A549 (cell line): ENCODE measurements around the gene FNDC10. TPM values are rescaled to one million over a fixed set of nuclear protein-coding genes. Genes with fewer than 3 reads are reported as not detected.

Experiments used
- ATAC-seq, 2 experiments: fragments of 200-7000 bp in 1 of 2; fragments of >200 bp in 1 of 2; cut with Nextera tagmentation in 1 of 2; cut with Tn5 transposase in 1 of 2; 3 replicates each; pipeline versions ENCODE4 v1.8.0 to v1.9.1; 2018 to 2020; ENCODE audit warnings: mild to moderate bottlenecking in 1 of 2, moderate library complexity in 1 of 2
- CTCF ChIA-PET: fragments of 300-600 bp; sonication (Branson Sonifier 250); formaldehyde crosslinking; extraction: SDS; loops from one replicate; lab custom pipeline; 2021; ENCODE audit warnings: antibody characterized with exemption, inconsistent platforms; lab: Yijun Ruan, JAX
- POLR2A ChIA-PET: fragments of 350-600 bp; formaldehyde crosslinking; extraction: SDS; loops from one replicate; lab custom pipeline; 2021; ENCODE audit warnings: antibody characterized with exemption, inconsistent platforms; lab: Yijun Ruan, JAX
- DNase-seq, 2 experiments: peaks; one replicate each; pipeline versions ENCODE4 v3.0.0 to v3.0.0-alpha.2; 2011 to 2016; ENCODE audit warnings: low read depth in 1 of 2, low spot score in 1 of 2
- FAIRE-seq: peaks from 2 replicates; lab custom pipeline; 2011; peaks lifted over from hg19 to GRCh38; lab: Jason Lieb, UNC
- H3K27ac ChIP-seq, 2 experiments: fragments of >200 bp; sonication (Bioruptor Twin); formaldehyde crosslinking; 3 replicates each; pipeline ENCODE4 v1.5.1; 2016 to 2017
- H3K4me1 ChIP-seq: fragments of >200 bp; sonication (Bioruptor Twin); formaldehyde crosslinking; 3 replicates; pipeline ENCODE4 v1.6.1; 2016
- H3K4me2 ChIP-seq: fragments of >200 bp; sonication (Bioruptor Twin); formaldehyde crosslinking; 3 replicates; pipeline ENCODE4 v1.6.1; 2016
- H3K4me3 ChIP-seq: fragments of >200 bp; sonication (Bioruptor Twin); formaldehyde crosslinking; 3 replicates; pipeline ENCODE4 v1.5.1; 2016
- H3K9me3 ChIP-seq: fragments of >200 bp; sonication (Bioruptor Twin); formaldehyde crosslinking; 3 replicates; pipeline ENCODE4 v1.6.1; 2016
- BHLHE40 ChIP-seq: IDR thresholded peaks from 2 replicates; pipeline ENCODE4 v1.6.1; 2012; ENCODE audit warnings: low read depth, low read length, inconsistent platforms
- CHD2 ChIP-seq: fragments of 150-350 bp; IDR thresholded peaks from 2 replicates; pipeline ENCODE4 v1.6.1; 2014; ENCODE audit warnings: low read length; ENCODE audit not compliant: partially characterized antibody
- EHF ChIP-seq: fragments of 250-450 bp; sonication (Bioruptor Pico); IDR thresholded peaks from 2 replicates; pipeline ENCODE4 v1.5.0; 2020; ENCODE audit warnings: mild to moderate bottlenecking
- EP300 ChIP-seq, 2 experiments: fragments of >200 bp; sonication (Bioruptor Twin); formaldehyde crosslinking; IDR thresholded peaks; 2 replicates in 1 of 2; 3 replicates in 1 of 2; pipeline ENCODE4 v1.6.1; 2016 to 2017
- ESRRA ChIP-seq: fragments of 150-350 bp; IDR thresholded peaks from 2 replicates; pipeline ENCODE4 v1.6.1; 2014; ENCODE audit warnings: mild to moderate bottlenecking, low read length, borderline replicate concordance
- HEYL ChIP-seq: fragments of 250-450 bp; sonication (Bioruptor Pico); IDR thresholded peaks from 2 replicates; pipeline ENCODE4 v1.8.0; 2021; ENCODE audit warnings: mild to moderate bottlenecking, moderate library complexity
- HOXA7 ChIP-seq: fragments of 250-450 bp; sonication (Bioruptor Pico); IDR thresholded peaks from 2 replicates; pipeline ENCODE4 v1.5.0; 2020; ENCODE audit warnings: mild to moderate bottlenecking, moderate library complexity
- HOXB5 ChIP-seq: fragments of 250-450 bp; sonication (Bioruptor Pico); IDR thresholded peaks from 2 replicates; pipeline ENCODE4 v1.5.0; 2020; ENCODE audit warnings: mild to moderate bottlenecking, moderate library complexity
- JUNB ChIP-seq: fragments of >200 bp; sonication (Bioruptor Twin); formaldehyde crosslinking; IDR thresholded peaks from 2 replicates; pipeline ENCODE4 v1.6.1; 2016
- KDM1A ChIP-seq: fragments of 200-600 bp; sonication (generic); IDR thresholded peaks from 2 replicates; pipeline ENCODE4 v1.6.1; 2016; ENCODE audit warnings: low read depth, mild to moderate bottlenecking
- KDM5A ChIP-seq: fragments of 200-600 bp; sonication (generic); IDR thresholded peaks from 2 replicates; pipeline ENCODE4 v1.6.1; 2016; ENCODE audit warnings: antibody characterized with exemption, mild to moderate bottlenecking
- MAFK ChIP-seq: fragments of 450-650 bp; IDR thresholded peaks from 2 replicates; pipeline ENCODE4 v1.6.1; 2014; ENCODE audit not compliant: partially characterized antibody
- MAX ChIP-seq: IDR thresholded peaks from 2 replicates; pipeline ENCODE4 v1.6.1; 2012
- MAZ ChIP-seq: fragments of 150-350 bp; IDR thresholded peaks from 2 replicates; pipeline ENCODE4 v1.6.1; 2014; ENCODE audit warnings: antibody characterized with exemption, low read depth, low read length, borderline replicate concordance
- MYC ChIP-seq: IDR thresholded peaks from 2 replicates; pipeline ENCODE4 v1.6.1; 2012; ENCODE audit warnings: mild to moderate bottlenecking, inconsistent platforms, low read length, improper control_type of control experiment, borderline replicate concordance
- NPAS2 ChIP-seq: fragments of 250-450 bp; sonication (Bioruptor Pico); IDR thresholded peaks from 2 replicates; pipeline ENCODE4 v1.8.0; 2022; ENCODE audit warnings: mild to moderate bottlenecking, moderate library complexity, borderline replicate concordance
- PBX3 ChIP-seq: IDR thresholded peaks from 2 replicates; pipeline ENCODE4 v1.6.1; 2012
- RAD21 ChIP-seq, 2 experiments: fragments of >200 bp in 1 of 2; sonication (Bioruptor Twin) in 1 of 2; formaldehyde crosslinking in 1 of 2; IDR thresholded peaks in 1 of 2; conservative IDR thresholded peaks in 1 of 2; 2 replicates in 1 of 2; 3 replicates in 1 of 2; pipeline ENCODE4 v1.6.1; 2012 to 2018; ENCODE audit warnings: inconsistent platforms in 1 of 2
- RCOR1 ChIP-seq: fragments of 150-350 bp; IDR thresholded peaks from 2 replicates; pipeline ENCODE4 v1.6.1; 2014; ENCODE audit warnings: antibody characterized with exemption, low read length, low read depth
- TP53 ChIP-seq: fragments of 250-450 bp; sonication (Bioruptor Pico); IDR thresholded peaks from 2 replicates; pipeline ENCODE4 v1.5.0; 2021; ENCODE audit warnings: mild to moderate bottlenecking, moderate library complexity
- ZC3H11A ChIP-seq: fragments of 450-650 bp; IDR thresholded peaks from 2 replicates; pipeline ENCODE4 v1.6.1; 2014; ENCODE audit warnings: antibody characterized with exemption, mild to moderate bottlenecking
- ZFP36 ChIP-seq: fragments of 450-650 bp; IDR thresholded peaks from 2 replicates; pipeline ENCODE4 v1.6.1; 2014; ENCODE audit warnings: borderline replicate concordance; ENCODE audit not compliant: partially characterized antibody
- WGBS: methylation state at CpG from one replicate; pipeline ENCODE4 v1.1.6; 2017; ENCODE audit errors: missing lambda C conversion rate; 5-methylcytosine and 5-hydroxymethylcytosine counted together
- polyA plus RNA-seq, 4 experiments: library from polyadenylated mRNA; depleted of rRNA in 3 of 4; stranded (reverse); fragments of >200 nt; fragmentation: RNase III in 1 of 4; extraction: RNeasy Plus Mini Kit Qiagen cat#74134 plus additional on column Dnase treatment in 1 of 4; gene quantifications; 2 replicates in 3 of 4; 3 replicates in 1 of 4; pipeline ENCODE4 v1.2.3, GENCODE V29; 2011 to 2017
- TF ChIP-seq, protein P1 (sequence below): fragments of 250-450 bp; sonication (Bioruptor Pico); IDR thresholded peaks from 2 replicates; pipeline ENCODE4 v1.5.0; 2021; ENCODE audit warnings: mild to moderate bottlenecking, moderate library complexity, borderline replicate concordance
- TF ChIP-seq, protein P2 (sequence below): fragments of 150-350 bp; IDR thresholded peaks from 2 replicates; pipeline ENCODE4 v1.6.1; 2014; ENCODE audit warnings: low read depth, mild to moderate bottlenecking, low read length

The FNDC10 gene
- polyA plus RNA-seq, 2 of the 4 experiments (the other 2 are of a cell fraction): 0.56 to 4.0 TPM

- TF ChIP-seq, protein P1, sequence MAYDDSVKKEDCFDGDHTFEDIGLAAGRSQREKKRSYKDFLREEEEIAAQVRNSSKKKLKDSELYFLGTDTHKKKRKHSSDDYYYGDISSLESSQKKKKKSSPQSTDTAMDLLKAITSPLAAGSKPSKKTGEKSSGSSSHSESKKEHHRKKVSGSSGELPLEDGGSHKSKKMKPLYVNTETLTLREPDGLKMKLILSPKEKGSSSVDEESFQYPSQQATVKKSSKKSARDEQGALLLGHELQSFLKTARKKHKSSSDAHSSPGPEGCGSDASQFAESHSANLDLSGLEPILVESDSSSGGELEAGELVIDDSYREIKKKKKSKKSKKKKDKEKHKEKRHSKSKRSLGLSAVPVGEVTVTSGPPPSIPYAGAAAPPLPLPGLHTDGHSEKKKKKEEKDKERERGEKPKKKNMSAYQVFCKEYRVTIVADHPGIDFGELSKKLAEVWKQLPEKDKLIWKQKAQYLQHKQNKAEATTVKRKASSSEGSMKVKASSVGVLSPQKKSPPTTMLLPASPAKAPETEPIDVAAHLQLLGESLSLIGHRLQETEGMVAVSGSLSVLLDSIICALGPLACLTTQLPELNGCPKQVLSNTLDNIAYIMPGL (CRISPR knock-in tag): no peak
- no peak for TF ChIP-seq MYC
- no peak for TF ChIP-seq MAX
- TF ChIP-seq KDM5A: no peak
- no peak for TF ChIP-seq PBX3
Observed at GRCh38 chr1:1630965-1631781, 31.2 kb upstream of the FNDC10 start (continued).

- no peak for DNase-seq
Observed at GRCh38 chr1:1630191-1630964, 30.4 kb upstream of the FNDC10 start.

DNA sequence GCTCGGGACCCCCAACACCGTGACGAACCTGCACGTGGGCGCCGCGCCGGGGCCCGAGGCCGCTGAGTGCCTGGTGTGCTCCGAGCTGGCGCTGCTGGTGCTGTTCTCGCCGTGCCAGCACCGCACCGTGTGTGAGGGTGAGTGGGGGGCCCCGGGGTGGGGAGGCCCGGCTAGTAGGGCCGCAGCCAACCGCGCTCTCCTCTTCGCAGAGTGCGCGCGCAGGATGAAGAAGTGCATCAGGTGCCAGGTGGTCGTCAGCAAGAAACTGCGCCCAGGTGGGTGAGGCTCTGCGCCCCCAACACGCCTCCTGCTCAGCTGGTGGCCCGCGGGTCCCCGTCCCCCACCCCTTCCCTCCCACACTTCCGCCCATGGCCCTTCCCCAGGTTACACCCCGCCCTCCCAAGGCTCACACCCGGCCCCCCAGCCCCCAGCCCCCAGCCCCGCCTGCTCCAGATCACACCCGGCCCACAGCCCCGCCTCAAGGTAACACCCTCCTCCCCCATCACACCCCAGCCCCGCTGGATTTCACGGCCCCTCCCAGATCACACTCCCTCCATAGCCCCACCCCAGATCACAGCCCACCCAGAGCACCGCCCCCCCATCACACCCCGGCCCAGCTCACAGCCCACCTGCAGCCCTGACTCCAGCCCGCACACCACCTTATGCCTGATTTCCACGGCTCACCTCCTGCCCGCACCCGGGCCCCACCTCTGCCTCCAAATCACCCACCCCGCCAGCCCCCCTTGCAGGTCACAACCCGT, 29.7 kb upstream of the FNDC10 start:
- no peak overlapping the region for H3K27ac ChIP-seq
- no peak for FAIRE-seq
- no peak for DNase-seq
- no peak overlapping the region for H3K4me3 ChIP-seq
- WGBS: 87% methylated on average over 10 of the region's 48 CpGs
- H3K4me1 ChIP-seq: no peaks in the 10 kb centered on the region
- ChIA-PET CTCF (no interaction called here), POLR2A (no interaction called here)
- no peak overlapping the region for H3K4me2 ChIP-seq
- ATAC-seq: no peak
- no peak for TF ChIP-seq CHD2
- no peak for TF ChIP-seq EHF (CRISPR knock-in tag)
- TF ChIP-seq, protein P1 (CRISPR knock-in tag): no peak
- no peak for TF ChIP-seq HEYL (CRISPR knock-in tag)
- TF ChIP-seq, protein P2, sequence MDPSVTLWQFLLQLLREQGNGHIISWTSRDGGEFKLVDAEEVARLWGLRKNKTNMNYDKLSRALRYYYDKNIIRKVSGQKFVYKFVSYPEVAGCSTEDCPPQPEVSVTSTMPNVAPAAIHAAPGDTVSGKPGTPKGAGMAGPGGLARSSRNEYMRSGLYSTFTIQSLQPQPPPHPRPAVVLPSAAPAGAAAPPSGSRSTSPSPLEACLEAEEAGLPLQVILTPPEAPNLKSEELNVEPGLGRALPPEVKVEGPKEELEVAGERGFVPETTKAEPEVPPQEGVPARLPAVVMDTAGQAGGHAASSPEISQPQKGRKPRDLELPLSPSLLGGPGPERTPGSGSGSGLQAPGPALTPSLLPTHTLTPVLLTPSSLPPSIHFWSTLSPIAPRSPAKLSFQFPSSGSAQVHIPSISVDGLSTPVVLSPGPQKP: no peak
- no peak for TF ChIP-seq ESRRA
- no peak for TF ChIP-seq MAZ
- TF ChIP-seq TP53 (CRISPR knock-in tag): no peak
- TF ChIP-seq JUNB: no peak
- TF ChIP-seq ZFP36: no peak
- TF ChIP-seq KDM1A: no peak
- no peaks in the 10 kb centered on the region for H3K9me3 ChIP-seq

More at GRCh38 chr1:1630191-1630964, 30.4 kb upstream of the FNDC10 start:
- H3K4me2 ChIP-seq: no peak overlapping the region
- no peak overlapping the region for H3K4me3 ChIP-seq
- TF ChIP-seq RCOR1 (no peak), NPAS2 (CRISPR knock-in tag) (no peak), HOXB5 (CRISPR knock-in tag) (no peak), BHLHE40 (no peak), ZC3H11A (no peak), RAD21 (conservative IDR thresholded peaks at IDR 0.05 in 1 of 2, IDR thresholded peaks at IDR 0.05 in 1 of 2) (no peak), EP300 (IDR thresholded peaks at IDR 0.05) (no peak), HOXA7 (no peak), KDM1A (no peak), MAFK (no peak)
- TF ChIP-seq, all 56 proteins: peak for 0
- POLR2A ChIA-PET: no interaction called here
- 100% methylated on average over 7 of the region's 81 CpGs for WGBS
- CTCF ChIA-PET: no interaction called here
- H3K4me1 ChIP-seq: no peaks in the 10 kb centered on the region
- H3K27ac ChIP-seq: no peak overlapping the region
- ATAC-seq (no peak), FAIRE-seq (no peak)
- no peaks in the 10 kb centered on the region for H3K9me3 ChIP-seq
